Hematopoietic multipotent progenitor cell treated with erythropoietin and hydrocortisone succinate and interleukin-3 and kit ligand, for 8 days (in vitro differentiated cells): Measurements from ENCODE around the gene SERPINA9.
"Not testable (repeated sequence)": the region's sequence is repeated elsewhere in the genome, so short reads cannot be mapped to it uniquely, and the experiment has no call there.

Experiments
- DNase-seq: peaks from one replicate; pipeline ENCODE4 v3.0.0-alpha.2; 2015

The SERPINA9 gene

GRCh38 chr14:94421316-94421715 is 54.7 kb downstream of the SERPINA9 start:
- DNase-seq = no peak

- DNase-seq = not testable (repeated sequence)
Measured at GRCh38 chr14:94417497-94418205, 58.3 kb downstream of the SERPINA9 start.
